GM13976 (cell line): ENCODE measurements around the gene NID1.

Source experiments
- DNase-seq: peaks from one replicate; pipeline ENCODE4 v3.0.0; 2012; ENCODE audit warnings: low spot score
- in situ Hi-C: fragments of 300-500 bp; cut with MboI; formaldehyde crosslinking; loops from one replicate; pipeline ENCODE4 v1.12.0; 2022; ENCODE audit warnings: low sequenced_read_pairs, mixed read lengths, inconsistent platforms; ENCODE audit not compliant: unreplicated experiment
- TF ChIP-seq, protein P1 (sequence below): IDR thresholded peaks from 2 replicates; pipeline ENCODE4 v1.5.1; 2012; ENCODE audit warnings: borderline replicate concordance, mild to moderate bottlenecking; ENCODE audit not compliant: insufficient read depth; ENCODE audit errors: extremely low read depth, missing control alignments, control extremely low read depth

NID1 gene

DNA sequence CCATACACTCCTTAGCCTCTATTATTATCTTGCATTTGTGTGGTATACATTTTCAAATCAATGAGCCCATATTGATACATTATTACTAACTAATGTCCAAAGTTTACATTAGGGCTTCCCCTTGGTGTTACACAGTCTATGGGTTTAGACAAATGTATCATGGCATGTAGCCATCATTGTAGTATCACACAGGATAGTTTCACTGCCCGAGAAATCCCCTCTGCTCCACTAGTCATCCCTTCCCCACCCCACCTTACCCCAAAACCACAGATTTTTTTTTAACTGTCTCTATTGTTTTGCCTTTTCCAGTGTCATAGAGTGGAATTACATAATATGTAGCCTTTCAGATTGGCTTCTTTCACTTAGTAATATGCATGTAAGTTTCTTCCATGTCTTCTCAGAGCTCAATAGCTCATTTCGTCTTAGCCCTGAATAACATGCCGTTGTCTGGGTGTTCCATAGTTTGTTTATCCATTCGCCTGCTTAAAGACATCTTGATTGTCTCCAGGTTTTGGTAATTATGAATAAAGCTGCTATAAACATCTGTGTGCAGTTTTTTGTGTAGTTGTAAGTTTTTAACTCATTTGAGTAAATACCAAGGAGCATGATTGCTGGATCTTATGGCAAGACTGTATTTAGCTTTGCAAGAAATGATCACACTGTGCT, 111.8 kb downstream of the NID1 start:
- in situ Hi-C loops: loop anchor here (25.0 kb wide), 1 partner anchor 441 kb away; the partner anchor contains the start of gene B3GALNT2

GRCh38 chr1:235951661-235952060, 113.2 kb downstream of the NID1 start:
- no peak for DNase-seq
- TF ChIP-seq, protein P1, sequence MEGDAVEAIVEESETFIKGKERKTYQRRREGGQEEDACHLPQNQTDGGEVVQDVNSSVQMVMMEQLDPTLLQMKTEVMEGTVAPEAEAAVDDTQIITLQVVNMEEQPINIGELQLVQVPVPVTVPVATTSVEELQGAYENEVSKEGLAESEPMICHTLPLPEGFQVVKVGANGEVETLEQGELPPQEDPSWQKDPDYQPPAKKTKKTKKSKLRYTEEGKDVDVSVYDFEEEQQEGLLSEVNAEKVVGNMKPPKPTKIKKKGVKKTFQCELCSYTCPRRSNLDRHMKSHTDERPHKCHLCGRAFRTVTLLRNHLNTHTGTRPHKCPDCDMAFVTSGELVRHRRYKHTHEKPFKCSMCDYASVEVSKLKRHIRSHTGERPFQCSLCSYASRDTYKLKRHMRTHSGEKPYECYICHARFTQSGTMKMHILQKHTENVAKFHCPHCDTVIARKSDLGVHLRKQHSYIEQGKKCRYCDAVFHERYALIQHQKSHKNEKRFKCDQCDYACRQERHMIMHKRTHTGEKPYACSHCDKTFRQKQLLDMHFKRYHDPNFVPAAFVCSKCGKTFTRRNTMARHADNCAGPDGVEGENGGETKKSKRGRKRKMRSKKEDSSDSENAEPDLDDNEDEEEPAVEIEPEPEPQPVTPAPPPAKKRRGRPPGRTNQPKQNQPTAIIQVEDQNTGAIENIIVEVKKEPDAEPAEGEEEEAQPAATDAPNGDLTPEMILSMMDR: no peak
- in situ Hi-C loops: loop anchor here (25.0 kb wide), 1 partner anchor 439 kb away; the partner anchor contains the start of gene B3GALNT2

More for the DNA sequence above, 111.8 kb downstream of the NID1 start:
- DNase-seq: peak; percentile 69
- TF ChIP-seq, protein P1: no peak

- no peak for DNase-seq
- in situ Hi-C loops: loop anchor here (25.0 kb wide), 1 partner anchor 438 kb away; the partner anchor contains the start of gene B3GALNT2
- TF ChIP-seq, protein P1: no peak
Measured at GRCh38 chr1:235950318-235950717, 114.6 kb downstream of the NID1 start.

DNA sequence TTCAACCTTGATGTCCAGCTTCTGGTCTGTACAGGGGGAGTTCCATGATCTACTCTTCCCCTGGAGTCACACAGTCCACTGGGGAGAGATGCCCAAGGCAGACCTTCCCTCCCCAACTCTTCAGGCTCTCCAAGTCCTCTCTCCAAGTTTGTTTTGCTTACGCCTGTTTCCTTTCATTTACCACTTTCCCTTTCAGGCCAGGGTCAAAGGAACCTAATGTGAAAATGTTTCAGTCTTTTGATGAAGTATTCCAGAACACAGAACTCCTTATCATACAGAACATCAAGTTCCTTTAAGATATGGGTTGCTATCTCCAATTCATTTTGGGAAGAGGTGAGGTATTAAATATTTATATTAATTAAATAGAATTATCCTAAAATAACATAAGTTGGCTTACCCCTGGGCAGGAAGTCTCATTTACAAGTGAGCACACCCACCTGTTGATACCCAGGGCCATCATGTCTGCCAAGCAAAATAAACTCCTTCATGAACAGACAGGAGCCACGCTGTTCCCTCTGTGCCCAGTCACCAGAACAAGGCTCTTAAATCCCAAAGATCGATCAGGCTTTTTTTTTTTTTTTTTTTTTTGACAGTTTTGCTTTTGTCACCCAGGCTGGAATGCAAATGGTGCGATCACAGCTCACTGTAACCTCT, 116.0 kb downstream of the NID1 start:
- in situ Hi-C loops: no loop called here
- DNase-seq: no peak
- TF ChIP-seq, protein P1: no peak

DNA sequence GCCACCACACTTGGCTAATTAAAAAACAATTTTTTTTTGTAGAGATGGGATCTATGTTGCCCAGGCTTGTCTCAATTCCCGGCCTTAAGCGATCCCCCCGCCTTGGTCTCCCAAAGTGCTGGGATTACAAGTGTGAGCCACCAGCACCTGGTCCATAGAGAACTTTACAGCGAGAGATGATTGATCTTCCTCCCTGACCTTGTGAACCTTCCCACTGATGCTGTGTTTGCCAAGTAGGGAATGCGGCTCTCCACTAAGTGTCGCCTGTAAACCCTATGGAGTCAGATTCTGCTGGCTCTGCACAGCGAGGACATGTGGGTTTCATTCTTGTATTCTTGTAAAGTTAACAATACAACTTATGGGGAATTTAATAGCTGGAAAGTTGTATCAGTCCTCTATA, 116.9 kb downstream of the NID1 start:
- no peak for DNase-seq
- TF ChIP-seq, protein P1: no peak
- in situ Hi-C loops: no loop called here

DNA sequence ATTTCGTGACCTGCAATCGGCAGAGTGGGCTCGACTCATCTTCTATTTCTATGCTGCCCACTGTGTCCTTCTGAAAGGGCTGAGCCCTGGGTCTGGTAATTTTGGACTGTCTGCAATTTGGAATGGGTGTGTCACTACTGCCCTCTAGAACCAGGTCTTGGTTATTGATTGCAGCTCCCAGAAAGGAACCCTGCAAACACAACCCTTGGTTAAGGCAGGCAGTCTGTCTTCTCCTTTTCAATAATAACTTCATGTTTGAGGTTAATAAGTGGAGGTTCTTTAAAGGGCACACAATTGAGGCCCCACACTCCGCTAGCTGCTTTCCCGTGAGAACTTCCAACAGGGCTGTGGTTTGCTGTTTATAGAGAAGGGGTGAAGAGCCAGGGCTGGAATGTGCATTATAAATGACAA, 118.3 kb downstream of the NID1 start:
- peak; percentile 62 for DNase-seq
- in situ Hi-C loops: no loop called here
- TF ChIP-seq, protein P1: peak; percentile 34
